Brain microvascular endothelial cell (primary cell): ENCODE measurements around the gene TCF19.

Experiments used
- DNase-seq: peaks from one replicate; pipeline ENCODE4 v3.0.0-alpha.2; 2020
- H3K27ac ChIP-seq: fragments of 250-450 bp; sonication (Bioruptor Pico); 2 replicates; pipeline ENCODE4 v1.5.1; 2020; ENCODE audit warnings: mild to moderate bottlenecking, moderate library complexity
- H3K27me3 ChIP-seq: fragments of 250-450 bp; sonication (Bioruptor Pico); replicated peaks from 2 replicates; pipeline ENCODE4 v1.5.1; 2020; ENCODE audit warnings: mild to moderate bottlenecking
- H3K36me3 ChIP-seq: fragments of 250-450 bp; sonication (Bioruptor Pico); replicated peaks from 2 replicates; pipeline ENCODE4 v1.5.1; 2020; ENCODE audit warnings: mild to moderate bottlenecking
- H3K4me3 ChIP-seq: 2 replicates; pipeline ENCODE4 v1.5.1; 2011; ENCODE audit warnings: low read depth, mild to moderate bottlenecking, control low read depth, low read length, moderate library complexity
- in situ Hi-C: cut with HindIII; loops from 2 replicates; pipeline ENCODE4 v1.10.0; 2017; ENCODE audit warnings: low sequenced_read_pairs, low pct_ligation_motif_present
- TF ChIP-seq, protein P1 (sequence below): IDR thresholded peaks from 2 replicates; pipeline ENCODE4 v1.5.1; 2011; ENCODE audit warnings: low read depth, mild to moderate bottlenecking, moderate library complexity, low read length, control low read depth, inconsistent platforms; ENCODE audit errors: missing control alignments

TCF19 gene

GRCh38 chr6:31154436-31154835 lies 4.0 kb upstream of the TCF19 start:
- TF ChIP-seq, protein P1, sequence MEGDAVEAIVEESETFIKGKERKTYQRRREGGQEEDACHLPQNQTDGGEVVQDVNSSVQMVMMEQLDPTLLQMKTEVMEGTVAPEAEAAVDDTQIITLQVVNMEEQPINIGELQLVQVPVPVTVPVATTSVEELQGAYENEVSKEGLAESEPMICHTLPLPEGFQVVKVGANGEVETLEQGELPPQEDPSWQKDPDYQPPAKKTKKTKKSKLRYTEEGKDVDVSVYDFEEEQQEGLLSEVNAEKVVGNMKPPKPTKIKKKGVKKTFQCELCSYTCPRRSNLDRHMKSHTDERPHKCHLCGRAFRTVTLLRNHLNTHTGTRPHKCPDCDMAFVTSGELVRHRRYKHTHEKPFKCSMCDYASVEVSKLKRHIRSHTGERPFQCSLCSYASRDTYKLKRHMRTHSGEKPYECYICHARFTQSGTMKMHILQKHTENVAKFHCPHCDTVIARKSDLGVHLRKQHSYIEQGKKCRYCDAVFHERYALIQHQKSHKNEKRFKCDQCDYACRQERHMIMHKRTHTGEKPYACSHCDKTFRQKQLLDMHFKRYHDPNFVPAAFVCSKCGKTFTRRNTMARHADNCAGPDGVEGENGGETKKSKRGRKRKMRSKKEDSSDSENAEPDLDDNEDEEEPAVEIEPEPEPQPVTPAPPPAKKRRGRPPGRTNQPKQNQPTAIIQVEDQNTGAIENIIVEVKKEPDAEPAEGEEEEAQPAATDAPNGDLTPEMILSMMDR: no peak
- no peaks in the 10 kb centered on the region for H3K36me3 ChIP-seq
- in situ Hi-C loops: no loop called here

GRCh38 chr6:31156641-31157040 lies 1.7 kb upstream of the TCF19 start:
- Histone ChIP-seq H3K27ac (no peak overlapping the region), H3K27me3 (no peaks in the 10 kb centered on the region), H3K36me3 (no peaks in the 10 kb centered on the region), H3K4me3 (no peak overlapping the region)
- in situ Hi-C loops: no loop called here
- TF ChIP-seq, protein P1: no peak
- no peak for DNase-seq

More at GRCh38 chr6:31154436-31154835, 4.0 kb upstream of the TCF19 start:
- no peak overlapping the region for H3K27ac ChIP-seq
- no peak overlapping the region for H3K4me3 ChIP-seq
- H3K27me3 ChIP-seq: no peaks in the 10 kb centered on the region
- DNase-seq: no peak

- DNase-seq: no peak
- Histone ChIP-seq H3K36me3 (no peaks in the 10 kb centered on the region), H3K4me3 (peak within 1 kb of the TSS; percentile 82), H3K27me3 (no peaks in the 10 kb centered on the region), H3K27ac (peak within 1 kb of the TSS; percentile 18)
- TF ChIP-seq, protein P1: no peak
- in situ Hi-C loops: no loop called here
These were observed 763 bp upstream of the TCF19 start, which contains the start of gene CCHCR1 for GRCh38 chr6:31157513-31158139. TSS of gene CCHCR1 (minus strand) at chr6:31157802. CDS start at chr6:31157600, 202 bp downstream.

- no peaks in the 10 kb centered on the region for H3K27me3 ChIP-seq
- TF ChIP-seq, protein P1: peak; percentile 25
- no peak overlapping the region for H3K27ac ChIP-seq
- in situ Hi-C loops: no loop called here
- no peaks in the 10 kb centered on the region for H3K36me3 ChIP-seq
- H3K4me3 ChIP-seq: peak overlapping the region; percentile 82
- DNase-seq: peak; percentile 2
These were observed 770 bp downstream of the TCF19 start for GRCh38 chr6:31158863-31159855.

DNA sequence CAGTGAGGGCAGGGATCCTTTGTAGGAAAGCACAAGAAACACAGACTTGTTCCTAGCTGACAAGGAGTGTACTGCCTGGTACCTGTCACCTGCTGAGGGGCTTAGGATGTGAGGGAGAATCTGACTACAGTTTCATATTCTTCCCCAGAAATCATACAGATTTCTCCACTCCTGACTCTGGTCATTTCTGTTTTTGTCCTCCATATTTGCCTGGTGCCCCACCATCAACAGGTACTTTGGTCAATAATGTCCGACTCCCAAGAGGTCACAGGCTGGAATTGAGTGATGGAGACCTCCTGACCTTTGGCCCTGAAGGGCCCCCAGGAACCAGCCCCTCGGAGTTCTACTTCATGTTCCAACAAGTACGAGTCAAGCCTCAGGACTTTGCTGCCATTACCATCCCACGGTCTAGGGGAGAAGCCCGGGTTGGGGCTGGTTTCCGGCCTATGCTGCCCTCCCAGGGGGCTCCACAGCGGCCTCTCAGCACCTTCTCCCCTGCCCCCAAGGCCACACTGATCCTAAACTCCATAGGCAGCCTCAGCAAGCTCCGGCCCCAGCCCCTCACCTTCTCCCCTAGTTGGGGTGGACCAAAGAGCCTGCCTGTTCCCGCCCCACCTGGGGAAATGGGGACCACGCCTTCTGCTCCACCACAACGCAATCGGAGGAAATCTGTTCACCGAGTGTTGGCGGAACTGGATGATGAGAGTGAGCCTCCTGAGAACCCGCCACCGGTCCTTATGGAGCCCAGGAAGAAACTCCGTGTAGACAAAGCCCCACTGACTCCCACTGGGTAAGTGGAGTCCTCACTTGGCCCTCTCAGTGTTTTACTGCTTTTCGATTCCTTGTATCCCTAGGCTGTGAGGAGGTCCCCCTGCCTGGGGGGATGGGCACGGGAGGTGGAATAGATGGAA lies 3.1 kb downstream of the TCF19 start:
- TF ChIP-seq, protein P1: no peak
- in situ Hi-C loops: no loop called here
- Histone ChIP-seq H3K27ac (no peak overlapping the region), H3K36me3 (no peaks in the 10 kb centered on the region), H3K4me3 (no peak overlapping the region), H3K27me3 (no peaks in the 10 kb centered on the region)
- no peak for DNase-seq
